Naive B cell (primary cell): ENCODE measurements around the gene FGF1. TPM values are rescaled to one million over a fixed set of nuclear protein-coding genes. Genes with fewer than 3 reads are reported as not detected.
A peak's percentile ranks its signal among the peaks of the same experiment; 100 is the strongest.

Experiments used
- ATAC-seq, 2 donors: fragments of 150-1000 bp; cut with Tn5 transposase; 2 replicates each; pipeline ENCODE4 v1.10.0; 2021; ENCODE audit warnings: low read depth in 2 of 2, mild to moderate bottlenecking in 2 of 2, moderate library complexity in 2 of 2
- DNase-seq: peaks from one replicate; pipeline ENCODE4 v3.0.0; 2022
- H3K27ac Mint-ChIP-seq, 6 donors: one replicate each; pipeline ENCODE4 v1.8.0; 2020 to 2022; ENCODE audit warnings: mild to moderate bottlenecking in 6 of 6, mixed read lengths in 6 of 6, moderate library complexity in 5 of 6, inconsistent platforms in 2 of 6
- H3K27me3 Mint-ChIP-seq, 3 donors: one replicate each; pipeline ENCODE4 v1.8.0; 2021 to 2022; ENCODE audit warnings: mixed read lengths in 3 of 3, mild to moderate bottlenecking in 1 of 3
- H3K36me3 Mint-ChIP-seq, 2 donors: one replicate each; pipeline ENCODE4 v1.8.0; 2020 to 2022; ENCODE audit warnings: mixed read lengths in 2 of 2, inconsistent platforms in 1 of 2, mild to moderate bottlenecking in 1 of 2
- H3K4me1 Mint-ChIP-seq, 3 donors: one replicate each; pipeline ENCODE4 v1.8.0; 2020 to 2022; ENCODE audit warnings: mixed read lengths in 3 of 3, inconsistent platforms in 1 of 3, mild to moderate bottlenecking in 1 of 3, moderate library complexity in 1 of 3
- H3K4me3 Mint-ChIP-seq, 8 donors: one replicate each; pipeline ENCODE4 v1.8.0; 2020 to 2022; ENCODE audit warnings: mild to moderate bottlenecking in 8 of 8, mixed read lengths in 8 of 8, moderate library complexity in 8 of 8, inconsistent platforms in 2 of 8
- H3K9me3 Mint-ChIP-seq, 7 donors: one replicate each; pipeline ENCODE4 v1.8.0; 2020 to 2022; ENCODE audit warnings: mixed read lengths in 7 of 7, mild to moderate bottlenecking in 5 of 7, inconsistent platforms in 2 of 7, moderate library complexity in 1 of 7
- polyA plus RNA-seq, 6 donors: library from polyadenylated mRNA; unstranded; fragments of 300-500 nt; fragmentation: Illumina TruSeq; gene quantifications; one replicate each; pipeline ENCODE4 v1.2.3, GENCODE V29; 2021; ENCODE audit warnings: low read depth in 6 of 6

The FGF1 gene
- polyA plus RNA-seq, 6 donors from 2014 or later, result not detected

GRCh38 chr5:142713121-142713706 is 27.3 kb upstream of the FGF1 start:
- Mint-ChIP-seq H3K27me3 (peaks cover 7 to 19% (median 18%) of the 10 kb centered on the region in 3 donors), H3K4me1 (peaks cover 0 to 14% (median 5%) of the 10 kb centered on the region in 3 donors), H3K36me3 (no peaks in the 10 kb centered on the region), H3K27ac (peak overlapping the region in 2 of 6 donors; percentile 39 to 82), H3K9me3 (peaks cover 0 to 9% (median 2%) of the 10 kb centered on the region in 7 donors), H3K4me3 (peak overlapping the region; percentile 55 to 90 (median 80))
- DNase-seq (peak; percentile 87), ATAC-seq (peak; percentile 98)

- no peak overlapping the region for H3K4me3 Mint-ChIP-seq
- peaks cover 0 to 5% (median 0%) of the 10 kb centered on the region in 7 donors for H3K9me3 Mint-ChIP-seq
- no peak for DNase-seq
- peaks cover 0 to 4% (median 0%) of the 10 kb centered on the region in 3 donors for H3K4me1 Mint-ChIP-seq
- ATAC-seq, result no peak
- no peaks in the 10 kb centered on the region for H3K36me3 Mint-ChIP-seq
- H3K27ac Mint-ChIP-seq, result no peak overlapping the region
- H3K27me3 Mint-ChIP-seq, result peaks cover 22 to 27% (median 25%) of the 10 kb centered on the region in 3 donors
Measured at GRCh38 chr5:142703153-142703552, 17.3 kb upstream of the FGF1 start.

- no peaks in the 10 kb centered on the region for H3K36me3 Mint-ChIP-seq
- peaks cover 0 to 5% (median 0%) of the 10 kb centered on the region in 7 donors for H3K9me3 Mint-ChIP-seq
- DNase-seq, result no peak
- peaks cover 0 to 4% (median 0%) of the 10 kb centered on the region in 3 donors for H3K4me1 Mint-ChIP-seq
- ATAC-seq, result no peak
- no peak overlapping the region for H3K27ac Mint-ChIP-seq
- peaks cover 30 to 35% (median 31%) of the 10 kb centered on the region in 3 donors for H3K27me3 Mint-ChIP-seq
- H3K4me3 Mint-ChIP-seq, result no peak overlapping the region
Measured at GRCh38 chr5:142701673-142702311, 15.9 kb upstream of the FGF1 start.

DNA sequence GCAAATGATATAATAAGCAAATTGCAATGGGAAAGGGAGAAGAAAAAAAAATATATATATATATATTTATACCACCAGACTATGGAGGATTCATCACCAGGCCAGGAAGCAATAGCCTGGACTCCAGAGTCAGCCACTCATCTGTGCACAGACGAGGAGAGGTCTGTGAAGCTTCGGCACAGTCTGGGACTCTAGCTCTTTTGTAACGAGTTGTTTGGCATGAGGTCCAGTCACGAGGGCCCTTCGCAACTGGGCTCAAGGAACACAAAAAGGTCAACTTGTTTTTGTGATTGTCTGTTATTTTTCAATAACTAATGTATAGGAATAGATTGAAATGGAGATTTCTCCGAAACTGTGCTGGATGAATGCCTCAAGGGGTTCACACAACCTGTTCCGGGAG is 14.7 kb upstream of the FGF1 start:
- Mint-ChIP-seq H3K36me3 (no peaks in the 10 kb centered on the region), H3K9me3 (peaks cover 0 to 5% (median 0%) of the 10 kb centered on the region in 7 donors), H3K27me3 (peaks cover 30 to 38% (median 34%) of the 10 kb centered on the region in 3 donors), H3K27ac (no peak overlapping the region), H3K4me3 (no peak overlapping the region), H3K4me1 (peaks cover 0 to 4% (median 0%) of the 10 kb centered on the region in 3 donors)
- DNase-seq, result no peak
- no peak for ATAC-seq

DNA sequence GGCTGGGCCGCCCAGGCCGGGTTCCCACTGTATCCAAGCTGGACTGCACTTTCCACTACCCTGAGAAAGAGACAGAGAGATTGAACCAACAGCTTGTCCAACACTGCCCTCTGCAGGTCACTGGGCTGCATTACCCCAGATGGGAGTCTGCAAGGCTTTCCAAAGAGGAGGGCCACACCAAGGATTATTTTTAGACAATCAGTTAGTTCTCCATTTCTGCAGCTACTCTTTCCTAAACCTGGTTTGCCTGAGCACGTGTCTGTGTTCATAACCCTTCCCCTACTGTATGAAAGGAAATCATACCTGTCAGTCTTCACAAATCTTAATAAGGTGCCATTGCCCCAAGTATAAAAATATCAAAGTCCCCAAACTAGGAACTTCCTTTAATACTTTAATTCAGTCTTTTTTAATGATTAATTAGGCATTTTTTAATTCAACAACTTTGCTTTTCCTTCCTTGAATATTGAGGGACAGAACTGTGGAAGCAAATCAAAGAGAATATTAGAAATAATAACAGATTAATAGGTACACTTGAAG is 13.4 kb upstream of the FGF1 start:
- ATAC-seq (peak; percentile 54 to 63), DNase-seq (peak; percentile 51)
- no peak overlapping the region for H3K4me3 Mint-ChIP-seq
- peaks cover 20 to 32% (median 26%) of the 10 kb centered on the region in 3 donors for H3K27me3 Mint-ChIP-seq
- H3K36me3 Mint-ChIP-seq, result no peaks in the 10 kb centered on the region
- H3K4me1 Mint-ChIP-seq, result peaks cover 0 to 4% (median 0%) of the 10 kb centered on the region in 3 donors
- H3K9me3 Mint-ChIP-seq, result peaks cover 0 to 5% (median 0%) of the 10 kb centered on the region in 7 donors
- H3K27ac Mint-ChIP-seq, result no peak overlapping the region

DNA sequence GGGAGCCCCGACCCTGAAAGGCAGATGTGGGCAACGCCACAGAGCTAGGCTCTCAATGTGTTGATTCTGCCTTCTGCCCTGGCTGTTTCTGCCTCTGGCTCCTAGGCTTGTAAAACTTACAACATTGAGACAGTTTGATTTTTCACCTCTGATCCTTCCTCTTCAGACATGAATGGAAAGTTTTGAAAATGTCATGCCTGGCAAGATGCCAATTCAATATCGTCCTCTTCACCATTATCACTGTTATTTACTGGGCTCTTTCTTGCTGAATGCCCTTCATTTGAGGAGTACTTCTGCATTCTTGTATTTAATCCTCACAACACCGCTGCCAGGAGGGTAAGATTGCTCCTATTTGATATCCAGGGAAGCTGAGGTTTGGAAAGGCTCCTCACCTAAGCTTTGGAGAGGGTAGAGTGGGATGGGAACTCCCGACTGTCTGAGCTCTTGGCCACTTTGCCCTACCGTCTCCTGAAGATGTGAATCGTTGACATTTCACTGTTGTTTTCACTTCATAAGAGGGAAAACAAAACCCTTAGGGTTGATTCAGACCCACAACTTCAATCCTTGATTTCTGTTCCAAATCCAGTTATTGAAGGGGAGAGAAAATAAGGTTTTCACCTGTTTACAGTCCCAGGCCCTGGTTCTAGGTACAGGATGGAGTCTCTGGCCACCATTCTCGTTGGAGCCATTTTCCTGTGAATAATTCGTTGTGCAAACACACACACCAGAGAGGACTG is 12.7 kb upstream of the FGF1 start:
- Mint-ChIP-seq H3K9me3 (peaks cover 0 to 5% (median 0%) of the 10 kb centered on the region in 7 donors), H3K4me3 (no peak overlapping the region), H3K36me3 (no peaks in the 10 kb centered on the region), H3K27ac (no peak overlapping the region), H3K27me3 (peaks cover 20 to 32% (median 26%) of the 10 kb centered on the region in 3 donors), H3K4me1 (peaks cover 0 to 4% (median 0%) of the 10 kb centered on the region in 3 donors)
- DNase-seq (no peak), ATAC-seq (no peak)

- Mint-ChIP-seq H3K9me3 (peaks cover 0 to 5% (median 0%) of the 10 kb centered on the region in 7 donors), H3K4me3 (no peak overlapping the region), H3K4me1 (peaks cover 0 to 4% (median 0%) of the 10 kb centered on the region in 3 donors), H3K27me3 (peaks cover 16 to 28% (median 26%) of the 10 kb centered on the region in 3 donors), H3K36me3 (no peaks in the 10 kb centered on the region), H3K27ac (no peak overlapping the region)
- ATAC-seq, result no peak
- DNase-seq, result no peak
Measured at GRCh38 chr5:142697356-142698255, 11.7 kb upstream of the FGF1 start.

- Mint-ChIP-seq H3K27ac (peak overlapping the region in 1 of 6 donors; percentile 30), H3K4me1 (peaks cover 0 to 4% (median 0%) of the 10 kb centered on the region in 3 donors), H3K4me3 (no peak overlapping the region), H3K27me3 (peaks cover 16 to 28% (median 26%) of the 10 kb centered on the region in 3 donors), H3K36me3 (no peaks in the 10 kb centered on the region), H3K9me3 (peaks cover 0 to 5% (median 0%) of the 10 kb centered on the region in 7 donors)
- ATAC-seq (no peak), DNase-seq (no peak)
Measured at GRCh38 chr5:142696379-142696778, 10.5 kb upstream of the FGF1 start.

- Mint-ChIP-seq H3K9me3 (peaks cover 0 to 3% (median 0%) of the 10 kb centered on the region in 7 donors), H3K36me3 (no peaks in the 10 kb centered on the region), H3K27ac (no peak overlapping the region), H3K27me3 (peaks cover 22 to 37% (median 34%) of the 10 kb centered on the region in 3 donors), H3K4me3 (no peak overlapping the region), H3K4me1 (peaks cover 0 to 2% (median 0%) of the 10 kb centered on the region in 3 donors)
- ATAC-seq (no peak), DNase-seq (no peak)
Measured at GRCh38 chr5:142694092-142694856, 8.4 kb upstream of the FGF1 start.

DNA sequence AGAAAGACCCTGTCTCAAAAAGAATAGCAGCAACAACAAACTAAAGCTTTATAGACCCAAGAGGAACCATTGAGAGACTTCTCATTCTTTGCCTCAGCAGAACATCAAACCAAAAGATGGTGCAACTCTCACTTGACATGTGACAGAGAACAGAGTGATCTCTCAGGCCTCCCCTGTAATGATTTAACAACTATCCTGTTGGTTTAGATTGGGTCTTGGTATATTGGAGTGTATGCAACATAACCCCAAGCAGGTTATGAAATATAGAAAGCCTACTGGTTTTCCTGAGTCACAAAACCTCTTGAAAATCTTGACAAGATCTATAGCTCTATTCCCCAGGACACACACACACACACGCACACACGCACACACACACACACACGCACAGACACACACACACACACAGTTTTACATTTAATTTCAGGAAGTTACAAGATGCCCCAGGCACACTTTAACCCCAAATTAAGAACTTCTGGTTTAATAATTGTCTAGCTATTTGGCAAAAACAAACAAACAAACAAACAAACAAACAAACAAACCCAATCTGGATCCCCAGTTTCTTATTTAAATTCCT is 6.5 kb upstream of the FGF1 start:
- H3K9me3 Mint-ChIP-seq, result no peaks in the 10 kb centered on the region
- no peak overlapping the region for H3K27ac Mint-ChIP-seq
- H3K36me3 Mint-ChIP-seq, result no peaks in the 10 kb centered on the region
- H3K4me3 Mint-ChIP-seq, result no peak overlapping the region
- ATAC-seq, result no peak
- no peaks in the 10 kb centered on the region for H3K4me1 Mint-ChIP-seq
- no peak for DNase-seq
- peaks cover 25 to 40% (median 27%) of the 10 kb centered on the region in 3 donors for H3K27me3 Mint-ChIP-seq

- no peak overlapping the region for H3K4me3 Mint-ChIP-seq
- no peaks in the 10 kb centered on the region for H3K9me3 Mint-ChIP-seq
- DNase-seq (no peak), ATAC-seq (no peak)
- no peaks in the 10 kb centered on the region for H3K4me1 Mint-ChIP-seq
- no peak overlapping the region for H3K27ac Mint-ChIP-seq
- peaks cover 11 to 39% (median 34%) of the 10 kb centered on the region in 3 donors for H3K27me3 Mint-ChIP-seq
- H3K36me3 Mint-ChIP-seq, result no peaks in the 10 kb centered on the region
Measured at GRCh38 chr5:142690667-142691066, 4.8 kb upstream of the FGF1 start.

GRCh38 chr5:142689081-142689480 is 3.2 kb upstream of the FGF1 start:
- Mint-ChIP-seq H3K9me3 (no peaks in the 10 kb centered on the region), H3K4me1 (no peaks in the 10 kb centered on the region), H3K27ac (no peak overlapping the region), H3K27me3 (peaks cover 9 to 39% (median 35%) of the 10 kb centered on the region in 3 donors), H3K36me3 (no peaks in the 10 kb centered on the region), H3K4me3 (no peak overlapping the region)
- ATAC-seq (no peak), DNase-seq (no peak)
